ENCODE measurements around the gene COL1A1.

COL1A1 gene

GRCh38 chr17:50145532-50146229 is 55.8 kb downstream of the COL1A1 start:
- no peak for DNase-seq (ENCODE audit: low read depth in 2 of 2, low spot score in 1 of 2)

GRCh38 chr17:50144845-50145531 is 56.4 kb downstream of the COL1A1 start:
- no peak for DNase-seq (ENCODE audit: low read depth in 2 of 2, low spot score in 1 of 2)

DNA sequence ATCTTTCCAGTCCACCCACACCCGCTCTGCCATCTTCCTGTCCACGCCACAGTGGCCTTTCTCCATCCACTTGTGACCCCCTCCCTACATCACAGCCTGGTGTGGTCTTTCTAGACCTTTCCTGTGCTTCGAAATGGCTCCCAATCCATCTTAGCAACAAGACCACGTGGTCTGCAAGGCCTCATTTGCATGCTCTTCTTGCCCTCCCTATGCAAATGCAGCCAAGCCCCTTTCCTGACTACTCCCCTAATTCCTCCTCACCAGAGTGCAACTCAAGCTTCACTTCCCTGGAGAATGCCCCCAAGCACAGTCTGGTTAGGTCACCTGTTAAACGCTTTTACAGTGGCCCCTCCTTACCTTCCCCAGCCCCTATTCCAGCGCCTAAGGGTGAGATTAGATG is 57.1 kb downstream of the COL1A1 start:
- DNase-seq (ENCODE audit: low read depth in 2 of 2, low spot score in 1 of 2), result no peak

DNA sequence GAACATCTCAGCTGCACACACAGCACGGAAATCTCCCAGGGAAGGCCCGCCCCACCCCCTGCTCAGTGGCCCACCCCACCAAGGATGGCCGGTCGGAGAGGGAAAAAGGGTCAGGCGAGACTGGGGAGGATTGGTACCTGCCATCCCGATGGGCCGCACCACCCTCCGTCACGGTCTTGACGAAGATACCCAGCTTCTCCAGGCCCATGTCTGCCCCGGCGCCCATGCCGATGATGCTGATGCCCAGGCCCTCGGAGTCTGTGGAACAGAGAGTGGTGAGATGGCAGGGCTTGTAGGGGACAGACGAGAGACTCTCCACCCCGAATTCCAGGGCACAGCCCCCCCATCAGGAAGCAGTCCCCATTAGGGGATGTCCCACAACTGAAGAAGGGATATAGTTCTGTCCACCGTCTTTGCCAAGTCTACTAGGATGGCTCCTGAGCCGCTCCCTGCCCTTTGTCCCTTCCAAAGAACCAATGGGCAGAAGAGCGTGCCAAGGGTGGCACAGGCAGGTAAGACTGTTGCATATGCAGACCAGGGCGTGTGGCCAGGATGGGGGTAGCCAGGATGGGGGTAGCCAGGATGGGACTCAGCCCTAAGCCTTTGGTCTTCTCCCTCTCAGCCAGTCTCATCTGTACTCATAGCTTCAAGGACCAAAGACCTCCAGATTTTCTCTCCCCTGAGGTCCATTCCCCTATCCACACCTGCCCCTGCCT is 57.8 kb downstream of the COL1A1 start:
- no peak for DNase-seq (ENCODE audit: low read depth in 2 of 2, low spot score in 1 of 2)

DNA sequence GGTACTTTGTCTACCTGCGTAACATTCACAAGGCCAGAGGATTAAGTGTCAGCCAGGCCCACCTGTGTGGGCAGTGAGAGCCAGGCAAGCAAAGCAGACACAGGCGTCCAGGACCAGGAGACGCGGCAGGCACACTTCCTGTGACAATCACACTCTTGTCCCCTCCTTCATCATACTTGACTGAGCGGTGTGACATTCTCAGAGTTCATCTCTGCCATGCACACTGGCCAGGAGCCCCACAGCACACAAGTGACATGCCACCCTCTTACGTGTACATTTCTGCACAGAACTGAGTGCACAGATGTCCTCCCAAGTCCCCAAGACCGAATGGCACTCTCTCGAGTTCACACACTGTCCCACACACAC is 59.7 kb downstream of the COL1A1 start:
- DNase-seq (ENCODE audit: low read depth in 2 of 2, low spot score in 1 of 2), result no peak

DNA sequence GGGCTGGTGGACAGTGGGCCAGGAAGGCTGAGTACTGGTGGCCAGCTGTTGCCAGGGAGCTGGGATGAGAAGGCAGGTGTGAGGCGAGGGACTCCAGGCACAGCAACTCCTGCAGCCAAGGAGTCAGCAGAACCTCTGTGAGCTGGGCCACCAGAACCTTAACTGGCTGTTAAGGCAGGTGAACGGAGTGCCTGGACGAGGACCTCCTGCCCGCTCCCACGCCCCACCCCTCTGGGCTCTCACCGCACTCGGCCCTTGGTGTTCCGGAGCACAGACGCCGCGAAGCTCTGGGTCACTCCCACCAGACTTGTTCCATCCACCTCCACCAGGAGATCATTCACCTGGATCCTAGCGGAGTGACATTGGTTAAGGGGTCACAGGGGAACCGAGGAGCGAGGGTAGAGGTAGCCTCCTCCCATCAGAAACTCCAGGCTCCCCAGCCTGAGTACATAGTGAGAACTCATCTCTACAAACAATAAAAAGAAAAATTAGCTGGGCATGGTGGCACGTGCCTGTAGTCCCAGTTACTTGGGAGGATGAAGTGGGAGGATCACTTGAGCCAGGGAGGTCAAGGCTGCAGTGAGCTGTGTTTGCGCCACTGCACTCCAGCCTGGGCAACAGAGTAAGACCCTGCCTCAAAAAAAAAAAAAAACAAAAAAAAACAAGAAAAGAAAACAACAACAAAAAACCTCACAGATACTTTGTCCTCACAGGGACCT is 60.2 kb downstream of the COL1A1 start:
- no peak for DNase-seq (ENCODE audit: low read depth in 2 of 2, low spot score in 1 of 2)

- peak; percentile 71 to 72 for DNase-seq (ENCODE audit: low read depth in 2 of 2, low spot score in 1 of 2)
These were observed 61.2 kb downstream of the COL1A1 start for GRCh38 chr17:50139950-50140885.

DNA sequence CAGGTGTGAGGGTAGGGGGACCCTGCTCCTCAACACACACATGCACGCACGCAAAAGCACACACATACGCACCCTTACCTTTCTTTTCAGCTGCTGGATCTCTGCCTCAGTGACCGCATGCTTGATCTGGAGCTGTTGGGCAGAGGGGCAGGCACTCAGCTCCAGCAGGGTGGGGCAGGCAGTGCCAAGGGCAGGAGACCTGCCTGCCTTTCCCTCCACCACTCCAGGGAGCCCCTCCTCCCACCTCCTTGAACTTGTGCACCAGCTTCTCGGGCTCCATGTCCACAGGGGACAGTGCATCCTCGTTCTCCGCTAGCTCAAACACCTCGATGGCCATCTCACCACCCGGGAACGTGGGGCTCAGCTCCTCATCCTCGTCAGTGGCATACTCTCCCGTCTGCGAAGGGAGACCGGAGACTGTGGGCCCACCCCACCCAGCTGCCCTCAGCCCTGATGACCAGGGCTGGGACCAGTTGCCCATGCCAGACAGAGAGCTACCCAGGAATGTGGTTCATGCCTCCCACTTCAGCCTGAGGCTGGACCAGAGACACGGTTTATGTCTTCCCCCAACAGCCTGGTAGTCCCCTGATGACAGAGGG is 62.1 kb downstream of the COL1A1 start:
- DNase-seq (ENCODE audit: low read depth in 2 of 2, low spot score in 1 of 2), result no peak

DNA sequence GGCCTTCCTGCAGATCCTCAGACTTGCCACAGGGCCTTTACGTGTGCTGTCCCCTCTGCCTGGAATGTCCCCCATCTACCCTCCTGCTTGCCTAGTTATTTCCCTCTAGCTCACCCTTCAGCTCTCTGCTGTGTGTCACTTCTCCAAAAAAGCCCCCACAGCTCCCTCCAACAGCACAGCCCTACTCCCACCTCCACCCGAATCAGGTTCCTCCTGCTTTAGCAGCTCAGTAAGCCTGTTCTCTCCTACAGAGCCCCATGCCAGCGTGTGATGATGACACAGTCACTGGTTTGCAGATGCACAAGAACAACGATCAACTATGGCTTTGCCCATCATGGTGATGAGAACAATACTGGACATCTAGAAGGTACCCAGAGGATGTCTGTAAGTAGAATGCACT is 64.4 kb downstream of the COL1A1 start:
- DNase-seq (ENCODE audit: low read depth in 2 of 2, low spot score in 1 of 2), result no peak

DNA sequence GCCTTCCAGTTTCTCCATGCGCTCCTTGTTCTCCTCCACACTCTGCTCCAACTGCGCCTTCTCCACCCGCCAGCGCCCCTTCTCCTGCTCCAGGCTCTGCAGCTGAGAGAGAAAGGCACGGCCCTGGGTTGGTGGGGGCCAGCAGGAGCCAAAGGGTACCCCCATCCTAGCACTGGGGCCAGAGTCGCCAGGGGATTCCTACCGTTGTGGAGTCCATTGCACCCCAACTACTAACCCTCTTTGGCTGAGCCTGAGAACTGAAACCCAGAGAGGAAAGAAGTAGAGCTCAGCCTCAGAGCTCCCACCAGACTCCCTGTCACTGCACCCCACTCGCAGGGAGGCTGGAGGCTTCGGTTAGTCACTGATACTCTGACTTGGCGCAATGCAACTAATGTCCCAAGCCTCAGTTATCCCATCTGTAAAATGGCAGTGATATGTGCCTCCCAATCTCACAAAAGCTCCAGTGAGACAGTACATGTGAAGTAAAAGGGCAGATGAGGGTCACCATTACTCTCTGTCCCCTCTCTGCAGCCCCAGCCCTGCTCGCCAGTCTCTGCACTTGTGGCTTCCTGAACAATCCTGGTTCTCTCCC is 65.2 kb downstream of the COL1A1 start:
- no peak for DNase-seq (ENCODE audit: low read depth in 2 of 2, low spot score in 1 of 2)

DNA sequence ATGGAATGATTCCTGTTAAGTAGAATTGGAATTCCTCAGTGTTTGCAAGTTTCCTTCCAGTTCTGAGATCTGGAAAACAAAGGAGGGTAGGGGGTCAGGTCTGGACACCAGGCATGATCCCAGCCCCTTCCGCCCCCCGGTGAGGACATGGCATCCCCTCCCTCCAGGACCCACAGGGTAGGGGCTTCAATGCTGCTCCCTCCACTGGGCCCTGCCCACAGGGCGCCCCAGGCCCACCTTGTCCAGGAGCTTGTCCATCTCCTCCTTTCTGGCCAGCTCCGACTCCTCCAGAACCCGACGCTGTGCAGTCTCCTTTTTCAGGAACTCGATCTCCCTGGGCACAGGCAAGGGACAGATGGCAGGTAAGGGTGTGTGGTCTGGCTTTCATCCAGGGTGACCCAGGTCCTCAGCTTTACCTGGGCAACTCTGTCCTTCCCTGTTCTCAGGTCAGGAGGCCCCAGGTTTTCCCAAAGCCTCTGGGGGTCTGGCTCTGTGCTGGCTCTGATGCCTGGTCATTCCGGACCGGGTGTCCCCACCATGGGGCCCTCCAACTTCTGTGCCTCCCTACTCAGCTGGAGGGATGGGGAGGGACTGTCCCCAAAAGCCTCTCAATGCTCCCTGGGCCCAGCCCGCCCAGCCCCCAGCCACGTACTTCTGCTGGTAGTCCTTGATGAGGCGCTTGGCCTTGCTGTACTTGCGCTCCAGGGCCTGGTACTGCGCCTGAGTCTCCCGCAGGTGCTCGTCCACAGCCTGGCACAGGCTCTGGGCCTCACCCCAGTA is 65.9 kb downstream of the COL1A1 start:
- DNase-seq (ENCODE audit: low read depth in 2 of 2, low spot score in 1 of 2), result no peak

DNA sequence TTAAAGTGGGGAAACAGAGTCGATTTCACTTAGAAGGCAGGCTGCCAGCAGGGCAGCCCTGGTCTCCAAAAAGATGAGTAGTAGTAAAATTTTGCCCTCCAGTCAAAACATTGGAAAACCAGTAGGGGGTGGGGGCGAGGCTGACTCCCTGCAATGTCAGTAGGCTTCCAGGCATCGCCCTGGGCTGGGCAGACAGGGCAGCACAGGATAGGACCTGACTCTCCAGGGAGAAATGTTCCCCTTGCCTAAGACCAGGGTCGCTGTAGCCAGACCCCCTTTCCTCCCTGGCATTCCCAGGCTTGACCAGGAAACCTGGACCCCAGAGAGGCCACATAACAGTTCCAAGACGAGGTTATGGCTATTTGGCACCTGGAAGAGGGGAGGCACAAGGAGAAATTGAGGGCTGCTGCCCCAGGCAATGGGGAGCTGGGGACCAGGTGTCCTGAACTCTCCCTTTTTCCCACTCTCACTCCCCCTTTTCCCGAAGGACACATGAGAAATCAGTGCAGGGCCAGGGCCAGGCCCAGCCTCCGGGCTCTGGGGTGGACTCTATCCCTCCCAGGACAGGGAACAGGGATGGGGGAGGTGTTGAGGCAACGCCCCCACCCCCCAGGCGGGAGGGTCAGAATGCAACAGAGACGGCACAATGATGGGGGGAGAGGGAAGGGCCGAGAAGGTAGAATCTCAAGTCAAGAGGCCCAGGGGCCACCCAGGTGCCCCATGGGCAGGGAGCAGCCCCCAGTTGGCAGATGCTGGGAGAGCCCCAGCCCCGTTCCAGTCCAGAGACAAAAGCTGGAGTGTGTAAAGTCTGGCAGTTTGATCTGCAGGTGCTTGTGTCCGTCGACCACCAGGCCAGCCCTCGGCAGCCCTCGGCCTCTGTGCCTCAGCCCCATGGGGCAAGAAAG is 67.0 kb downstream of the COL1A1 start:
- no peak for DNase-seq (ENCODE audit: low read depth in 2 of 2, low spot score in 1 of 2)

DNA sequence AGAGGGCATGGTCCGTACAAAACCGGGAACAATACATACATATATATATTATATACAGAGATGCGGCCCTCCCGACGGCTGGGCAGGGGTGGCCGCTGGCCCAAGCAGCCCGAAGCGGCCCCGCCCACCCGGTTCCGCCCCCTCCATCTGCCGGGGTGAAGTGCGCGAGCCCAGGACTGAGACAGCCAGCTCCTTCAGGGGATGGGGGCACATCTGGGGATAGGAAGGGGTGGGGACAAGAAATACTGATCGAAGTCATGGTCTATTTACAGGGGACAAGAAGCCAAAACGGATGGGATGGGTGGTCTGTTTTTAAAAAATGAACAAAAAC is 67.7 kb downstream of the COL1A1 start:
- DNase-seq (ENCODE audit: low read depth in 2 of 2, low spot score in 1 of 2), result no peak

All from stimulated activated CD8-positive, alpha-beta memory T cell treated with anti-CD3 and anti-CD28 coated beads, Interleukin-4, amount 100 ng/mL, for 1 hour (primary cell).